Fibroblast of villous mesenchyme (primary cell): ENCODE data around the gene C12orf75. TPM values are rescaled to one million over a fixed set of nuclear protein-coding genes. Genes with fewer than 3 reads are reported as not detected.

Source experiments
- DNase-seq: peaks from one replicate; pipeline ENCODE4 v3.0.0-alpha.2; 2010; ENCODE audit warnings: low read depth
- H3K4me3 ChIP-seq: 2 replicates; pipeline ENCODE4 v1.5.1; 2011; ENCODE audit warnings: low read depth, mild to moderate bottlenecking, low read length
- CTCF ChIP-seq: IDR thresholded peaks from 2 replicates; pipeline ENCODE4 v1.5.1; 2012; ENCODE audit warnings: low read depth, mild to moderate bottlenecking, low read length; ENCODE audit not compliant: insufficient read depth
- total RNA-seq: library from RNA; depleted of rRNA; stranded (reverse); fragments of >200 nt; gene quantifications from 2 replicates; pipeline ENCODE4 v1.2.3, GENCODE V29; 2012

The C12orf75 gene
- total RNA-seq, 1 donor, result 302 TPM

- TF ChIP-seq CTCF, result no peak
- DNase-seq, result no peak
- no peak overlapping the region for H3K4me3 ChIP-seq
These were observed 18.6 kb downstream of the C12orf75 start for GRCh38 chr12:105349138-105349537.

- no peak for DNase-seq
- TF ChIP-seq CTCF, result no peak
- H3K4me3 ChIP-seq, result no peak overlapping the region
These were observed 21.0 kb downstream of the C12orf75 start for GRCh38 chr12:105351523-105351922.

DNA sequence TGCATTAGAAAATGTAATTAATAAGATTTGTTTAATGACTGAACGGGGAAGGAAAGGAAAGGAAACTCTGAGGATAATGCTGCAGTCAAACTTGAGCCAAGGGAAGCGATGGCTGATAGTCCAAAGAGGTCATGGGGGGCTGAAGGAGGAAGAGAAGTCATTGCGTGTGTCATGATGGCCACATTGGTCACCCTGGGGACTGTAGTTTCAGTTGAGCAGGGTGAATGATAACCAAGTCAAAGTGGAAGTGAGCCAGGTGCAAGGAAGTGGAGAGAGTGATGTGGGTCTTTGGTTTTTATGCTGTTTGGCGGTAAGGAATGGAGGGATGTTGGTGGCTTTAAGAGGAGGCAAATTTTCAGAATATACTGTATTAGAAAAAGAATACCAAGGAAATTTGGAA is 21.6 kb downstream of the C12orf75 start:
- no peak for TF ChIP-seq CTCF
- no peak for DNase-seq

GRCh38 chr12:105352940-105353635 is 22.6 kb downstream of the C12orf75 start:
- DNase-seq, result no peak
- TF ChIP-seq CTCF, result no peak
- H3K4me3 ChIP-seq, result no peak overlapping the region

More for the DNA sequence above, 21.6 kb downstream of the C12orf75 start:
- H3K4me3 ChIP-seq, result no peak overlapping the region

DNA sequence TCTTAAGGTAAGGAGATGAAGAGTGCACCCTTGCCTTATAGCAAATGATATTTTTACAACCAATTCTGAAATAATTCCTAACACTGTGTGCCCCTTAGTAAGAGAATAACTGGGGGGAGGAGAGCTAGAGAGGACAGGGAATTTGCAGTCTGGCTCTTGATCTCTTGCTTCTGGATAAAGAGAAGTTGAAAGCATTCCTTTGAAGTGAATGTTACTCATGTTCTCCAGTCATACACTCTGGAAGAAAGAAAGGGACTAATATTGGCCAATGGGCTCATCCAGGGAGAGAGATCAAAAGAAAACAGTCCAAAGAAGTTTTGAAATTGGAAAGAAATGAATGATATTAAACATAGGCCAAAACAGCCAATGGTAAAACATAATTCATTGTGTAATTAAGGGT is 25.3 kb downstream of the C12orf75 start:
- peak; percentile 44 for DNase-seq
- H3K4me3 ChIP-seq, result no peak overlapping the region
- no peak for TF ChIP-seq CTCF

- DNase-seq, result peak; percentile 54
- no peak for TF ChIP-seq CTCF
- no peak overlapping the region for H3K4me3 ChIP-seq
These were observed 26.7 kb downstream of the C12orf75 start for GRCh38 chr12:105357162-105357691.
